ENCODE data around the gene PLIN4.

PLIN4 gene

GRCh38 chr19:4456843-4457653 is 61.2 kb downstream of the PLIN4 start:
- peaks cover 5% of the 10 kb centered on the region for H3K36me3 Mint-ChIP-seq
- DNase-seq = peak; percentile 66
- CTCF ChIA-PET = interaction anchor here (1.8 kb wide), 1 partner anchor 190 kb away, joined by 4 read pairs; no protein-coding TSS in a partner anchor
- H3K9me3 Mint-ChIP-seq = no peaks in the 10 kb centered on the region
- peaks cover 5% of the 10 kb centered on the region for H3K27me3 Mint-ChIP-seq
- peaks cover 21% of the 10 kb centered on the region for H3K4me1 Mint-ChIP-seq
- H3K27ac Mint-ChIP-seq = peak overlapping the region; percentile 83
- peak overlapping the region; percentile 77 for H3K4me3 Mint-ChIP-seq

GRCh38 chr19:4456476-4456842 is 61.8 kb downstream of the PLIN4 start:
- H3K36me3 Mint-ChIP-seq = peaks cover 5% of the 10 kb centered on the region
- DNase-seq = no peak
- H3K27ac Mint-ChIP-seq = peak overlapping the region; percentile 83
- H3K4me3 Mint-ChIP-seq = peak overlapping the region; percentile 77
- CTCF ChIA-PET = interaction anchor here (1.8 kb wide), 1 partner anchor 189 kb away, joined by 4 read pairs; no protein-coding TSS in a partner anchor
- no peaks in the 10 kb centered on the region for H3K9me3 Mint-ChIP-seq
- H3K27me3 Mint-ChIP-seq = peaks cover 5% of the 10 kb centered on the region
- peaks cover 21% of the 10 kb centered on the region for H3K4me1 Mint-ChIP-seq

- Mint-ChIP-seq H3K4me1 (peaks cover 21% of the 10 kb centered on the region), H3K27ac (peak overlapping the region; percentile 83), H3K36me3 (peaks cover 5% of the 10 kb centered on the region), H3K9me3 (no peaks in the 10 kb centered on the region), H3K27me3 (peaks cover 5% of the 10 kb centered on the region), H3K4me3 (peak overlapping the region; percentile 77)
- CTCF ChIA-PET = interaction anchor here (1.8 kb wide), 1 partner anchor 189 kb away, joined by 4 read pairs; no protein-coding TSS in a partner anchor
- DNase-seq = peak; percentile 34
Observed at GRCh38 chr19:4455719-4456475, 62.4 kb downstream of the PLIN4 start.

- Mint-ChIP-seq H3K9me3 (no peaks in the 10 kb centered on the region), H3K27ac (no peak overlapping the region), H3K36me3 (peaks cover 10% of the 10 kb centered on the region), H3K4me1 (peaks cover 21% of the 10 kb centered on the region), H3K4me3 (peak overlapping the region; percentile 10), H3K27me3 (peaks cover 5% of the 10 kb centered on the region)
- no peak for DNase-seq
- CTCF ChIA-PET = interaction anchor here (0.7 to 1.8 kb wide), 2 partner anchors 181 to 188 kb away, joined by 3 to 4 read pairs; no protein-coding TSS in a partner anchor
Observed at GRCh38 chr19:4454747-4455718, 63.3 kb downstream of the PLIN4 start.

- Mint-ChIP-seq H3K4me1 (peaks cover 21% of the 10 kb centered on the region), H3K27ac (no peak overlapping the region), H3K27me3 (no peaks in the 10 kb centered on the region), H3K4me3 (no peak overlapping the region), H3K9me3 (no peaks in the 10 kb centered on the region), H3K36me3 (peaks cover 17% of the 10 kb centered on the region)
- CTCF ChIA-PET = no interaction called here
- DNase-seq = no peak
Observed at GRCh38 chr19:4453232-4454179, 64.8 kb downstream of the PLIN4 start.

GRCh38 chr19:4452230-4452990 is 65.9 kb downstream of the PLIN4 start:
- H3K9me3 Mint-ChIP-seq = no peaks in the 10 kb centered on the region
- H3K4me3 Mint-ChIP-seq = no peak overlapping the region
- DNase-seq = no peak
- H3K27ac Mint-ChIP-seq = no peak overlapping the region
- H3K27me3 Mint-ChIP-seq = no peaks in the 10 kb centered on the region
- H3K36me3 Mint-ChIP-seq = peaks cover 21% of the 10 kb centered on the region
- CTCF ChIA-PET = no interaction called here
- peaks cover 17% of the 10 kb centered on the region for H3K4me1 Mint-ChIP-seq

Measured in activated naive CD4-positive, alpha-beta T cell treated with anti-CD3 and anti-CD28 coated beads, Interleukin-2, amount 10 ng/mL, durations not matched to agents 7 days and 5 days (primary cell).